Suppressor macrophage (primary cell): ENCODE results near the gene ERMP1.

Experiments used
- DNase-seq, 4 experiments: peaks; one replicate each; pipeline ENCODE4 v3.0.0-alpha.2; 2020 to 2022

The ERMP1 gene

DNA sequence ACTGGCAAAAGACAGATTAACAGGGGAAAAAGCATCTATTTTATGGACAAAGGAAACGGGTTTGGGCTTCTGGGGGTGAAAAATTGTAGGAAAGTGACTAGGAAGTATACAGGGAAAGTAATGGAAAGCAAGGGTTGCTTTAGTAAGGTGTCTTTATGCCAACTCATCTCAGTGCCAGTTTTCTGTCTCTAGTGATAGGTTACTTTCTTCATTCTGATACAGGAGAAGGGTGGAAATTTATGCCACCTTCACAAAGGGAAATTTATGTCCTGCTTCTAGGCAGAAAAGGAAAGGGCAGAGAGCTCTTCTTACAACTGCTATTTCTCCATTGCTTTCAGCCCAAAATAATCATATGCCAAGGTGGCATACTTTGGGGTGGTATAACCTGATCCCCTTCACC lies 20.1 kb upstream of the ERMP1 start:
- no peak for DNase-seq

DNA sequence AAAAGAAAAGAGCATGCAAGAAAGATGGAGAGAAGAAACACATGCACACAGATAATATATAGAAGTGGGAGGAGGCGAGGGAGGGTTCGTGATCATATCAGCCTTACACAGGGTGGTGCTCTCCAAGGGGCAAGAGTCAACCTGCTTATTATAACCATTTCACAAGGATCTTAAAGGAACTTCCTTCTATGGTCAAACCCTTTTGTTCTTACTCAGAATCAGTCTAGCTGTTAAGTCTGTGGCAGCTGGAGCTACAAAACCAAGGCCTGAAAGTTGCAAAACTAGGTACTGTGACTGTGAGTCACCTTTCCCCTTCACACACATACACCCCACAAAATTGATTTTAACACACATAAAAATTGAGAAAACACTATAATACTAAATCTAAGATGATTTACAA lies 18.5 kb upstream of the ERMP1 start:
- DNase-seq: peak; percentile 81 to 96 (median 88)

DNA sequence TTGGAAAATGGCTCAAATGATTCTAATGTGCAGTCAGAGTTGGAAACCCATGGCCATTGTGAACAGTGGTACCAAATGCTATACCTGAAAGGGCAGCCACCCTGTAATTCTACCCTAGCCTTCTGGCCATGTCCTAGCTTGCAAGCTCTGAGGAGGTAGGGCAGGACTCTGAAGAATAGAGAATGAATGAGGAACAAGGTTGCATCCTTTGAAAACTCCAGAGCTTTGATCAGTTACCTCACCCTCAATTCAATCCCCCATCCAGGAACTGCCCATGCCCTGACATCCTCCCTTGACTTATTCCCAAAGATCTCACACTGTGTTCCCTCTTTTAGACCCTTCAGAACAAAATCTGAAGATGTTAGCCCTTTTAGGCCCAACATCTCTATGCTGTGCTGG lies 17.8 kb upstream of the ERMP1 start:
- DNase-seq: peak in 2 of 4 experiments; percentile 10 to 20

DNA sequence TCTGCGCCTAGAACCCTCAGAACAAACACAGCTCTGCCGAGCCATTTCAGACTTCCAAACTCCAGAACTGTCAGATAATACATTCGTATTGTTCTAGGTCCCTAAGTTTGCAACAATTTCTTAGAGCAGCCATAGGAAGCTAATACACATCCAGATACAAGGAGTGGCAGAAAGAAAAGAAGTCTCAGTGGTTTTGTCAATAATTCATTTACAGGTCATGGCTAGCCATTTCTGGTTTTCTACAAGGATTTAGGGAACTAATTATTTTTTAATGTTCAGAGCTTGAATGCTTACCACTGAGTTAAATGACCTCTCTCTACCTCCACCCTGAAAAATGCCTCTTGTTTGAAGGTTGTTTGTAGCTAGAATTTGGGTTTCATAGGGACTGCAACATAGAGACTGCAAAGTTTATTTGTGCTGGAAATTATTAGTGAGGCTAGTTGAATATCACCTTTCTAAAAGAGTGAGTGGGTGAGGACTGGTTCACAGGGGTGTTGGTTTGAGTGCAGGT lies 15.5 kb upstream of the ERMP1 start:
- no peak for DNase-seq

DNA sequence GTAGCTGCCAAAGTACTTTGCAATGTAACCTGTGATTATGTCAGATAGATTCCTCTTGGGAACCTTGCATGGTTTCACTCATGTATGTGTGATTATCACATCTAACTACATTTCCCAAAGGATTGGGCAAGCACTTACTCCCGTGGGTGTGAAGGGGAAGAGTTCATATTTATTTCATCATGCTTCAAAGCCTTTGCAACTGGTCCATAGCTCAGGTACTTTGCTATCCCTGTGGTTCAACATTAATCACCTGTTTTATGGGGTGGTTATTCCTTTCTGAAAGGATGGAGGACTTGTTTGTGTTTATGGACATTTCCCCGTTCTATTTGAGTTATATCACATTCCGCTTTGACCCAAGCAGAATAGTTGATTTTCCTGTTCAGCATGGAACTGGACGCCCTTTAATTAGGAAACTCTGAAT lies 13.6 kb upstream of the ERMP1 start:
- DNase-seq: peak; percentile 67 to 86 (median 80)

DNA sequence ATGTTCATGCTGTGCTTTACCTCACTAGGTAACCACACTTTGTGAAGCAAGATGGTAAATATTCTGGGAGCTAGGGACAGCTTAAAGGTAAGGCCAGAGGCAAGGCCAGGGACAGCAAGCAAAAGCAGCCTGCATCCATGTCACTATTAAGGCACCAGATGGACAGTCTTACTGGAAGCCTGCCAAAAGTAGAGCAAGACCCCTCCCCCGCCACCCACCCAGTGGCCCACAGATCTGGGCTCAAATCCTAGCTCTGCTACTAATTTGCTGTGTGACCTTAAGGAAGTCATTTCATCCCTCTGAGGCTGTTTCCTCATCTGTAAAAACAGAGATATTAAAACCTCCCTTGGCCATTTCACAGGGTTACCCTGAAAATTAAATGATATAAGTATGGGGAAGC lies 13.2 kb upstream of the ERMP1 start:
- DNase-seq: peak in 2 of 4 experiments; percentile 25 to 50

DNA sequence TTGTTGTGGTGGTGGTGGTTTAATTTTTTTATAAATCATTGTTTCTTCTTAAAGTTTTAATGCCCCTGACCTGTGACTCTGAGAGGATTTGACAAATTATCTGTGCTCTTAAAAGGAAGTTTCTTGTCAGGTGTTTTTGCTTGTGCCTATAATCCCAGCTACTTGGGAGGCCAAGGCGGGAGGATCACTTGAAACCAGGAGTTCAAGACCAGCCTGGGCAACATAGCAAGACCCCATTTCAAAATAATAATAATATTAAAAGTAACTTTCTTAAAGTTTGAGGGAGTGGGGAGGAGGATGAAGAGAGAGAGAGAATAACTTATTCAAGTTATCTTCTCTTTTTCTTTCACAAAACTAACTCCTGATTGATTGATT lies 12.2 kb upstream of the ERMP1 start:
- no peak for DNase-seq

DNA sequence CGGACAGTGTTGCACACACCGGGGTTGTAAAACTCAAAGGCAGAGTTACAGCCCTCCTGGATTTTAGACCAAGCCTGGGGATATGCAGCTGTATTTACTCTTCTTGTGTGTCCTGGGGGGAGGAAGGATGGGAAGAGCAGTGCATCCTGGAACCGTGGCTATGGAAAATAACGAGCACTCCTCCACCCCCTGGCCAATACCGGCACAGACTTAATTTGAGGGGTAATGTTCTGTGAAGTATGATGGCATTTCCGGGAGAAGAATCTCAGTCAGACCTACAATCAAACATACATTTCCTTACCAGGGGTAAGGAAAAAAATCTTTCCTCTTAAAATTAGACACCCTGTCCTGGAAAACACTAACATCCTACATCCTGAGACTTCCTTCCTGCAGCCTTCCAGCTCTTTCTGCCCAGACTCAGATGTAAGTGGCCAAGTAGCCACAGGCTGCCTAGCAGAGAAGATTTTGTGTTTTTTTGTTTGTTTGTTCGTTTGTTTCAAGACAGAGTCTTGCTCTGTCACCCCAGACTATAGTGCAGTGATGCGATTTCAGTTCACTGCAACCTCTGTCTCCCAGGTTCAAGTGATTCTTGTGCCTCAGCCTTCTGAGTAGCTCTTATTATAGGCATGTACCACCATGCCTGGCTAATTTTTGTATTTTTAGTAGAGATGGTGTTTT lies 11.0 kb upstream of the ERMP1 start:
- DNase-seq: no peak

DNA sequence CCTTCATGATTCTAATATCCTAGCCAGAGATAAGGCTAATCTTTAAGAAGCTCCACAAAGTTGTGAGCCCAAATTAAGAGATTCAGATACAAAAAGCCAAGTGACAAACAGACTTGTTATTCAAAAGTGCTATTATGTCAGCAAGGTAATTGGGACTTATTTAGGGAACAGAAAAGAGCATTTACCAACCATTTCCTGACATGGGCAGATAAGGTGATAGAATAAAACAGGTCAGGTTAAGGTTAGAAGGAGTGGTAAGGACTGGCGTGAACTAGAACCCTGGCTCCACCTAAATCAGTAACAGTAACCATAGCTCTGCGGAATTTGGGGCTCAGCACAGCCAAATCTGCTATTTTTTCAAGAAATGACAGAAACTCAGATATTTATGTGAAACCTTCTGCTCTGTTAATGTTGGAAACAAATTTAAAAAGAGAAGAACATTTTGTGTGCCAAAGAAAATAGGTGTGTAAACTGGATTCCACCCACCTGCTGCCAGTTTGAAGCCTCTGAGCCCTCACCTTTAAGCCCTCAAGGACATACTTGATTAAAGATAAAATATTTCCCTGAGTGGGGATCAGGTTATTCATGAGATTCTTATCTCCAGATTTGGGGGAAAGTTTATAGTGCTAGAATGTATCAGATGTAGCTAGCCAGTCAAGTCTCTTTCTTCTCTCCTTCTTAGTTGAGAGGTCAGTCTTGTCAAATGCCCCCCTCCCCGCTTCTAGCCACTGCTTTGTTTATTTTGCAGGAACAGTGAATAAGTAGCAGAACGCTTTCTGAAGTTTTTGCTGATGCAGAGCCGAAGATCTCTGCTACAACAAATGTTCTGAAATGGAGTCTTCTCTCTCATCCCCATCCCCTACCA lies 10.2 kb upstream of the ERMP1 start:
- no peak for DNase-seq

DNA sequence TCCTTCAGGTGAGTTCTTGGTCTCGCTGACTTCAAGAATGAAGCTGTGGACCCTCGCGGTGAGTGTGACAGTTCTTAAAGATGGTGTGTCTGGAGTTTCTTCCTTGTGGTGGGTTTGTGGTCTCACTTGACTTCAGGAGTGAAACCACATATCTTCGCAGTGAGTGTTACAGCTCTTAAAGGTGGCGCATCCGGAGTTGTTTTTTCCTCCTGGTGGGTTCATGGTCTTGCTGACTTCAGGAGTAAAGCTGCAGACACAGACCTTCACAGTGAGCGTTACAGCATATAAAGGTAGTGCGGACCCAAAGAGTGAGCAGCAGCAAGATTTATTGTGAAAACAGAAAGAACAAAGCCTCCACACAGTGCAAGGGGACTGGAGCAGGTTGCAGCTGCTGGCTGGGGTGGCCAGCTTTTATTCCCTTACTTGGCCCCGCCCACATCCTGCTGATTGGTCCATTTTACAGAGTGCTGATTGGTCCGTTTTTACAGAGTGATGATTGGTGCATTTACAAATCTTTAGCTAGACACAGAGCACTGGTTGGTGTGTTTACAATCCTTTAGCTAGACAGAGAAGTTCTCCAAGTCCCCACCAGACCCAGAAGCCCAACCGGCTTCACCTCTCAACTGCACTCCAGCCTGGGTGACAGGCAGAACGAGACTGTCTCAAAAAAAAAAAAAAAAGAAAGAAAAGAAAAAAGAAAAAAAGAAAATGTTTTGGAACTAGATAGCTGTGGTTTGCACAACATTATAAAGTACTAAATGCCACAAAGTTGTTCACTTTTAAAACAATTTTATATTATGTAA lies 9.1 kb upstream of the ERMP1 start:
- no peak for DNase-seq

DNA sequence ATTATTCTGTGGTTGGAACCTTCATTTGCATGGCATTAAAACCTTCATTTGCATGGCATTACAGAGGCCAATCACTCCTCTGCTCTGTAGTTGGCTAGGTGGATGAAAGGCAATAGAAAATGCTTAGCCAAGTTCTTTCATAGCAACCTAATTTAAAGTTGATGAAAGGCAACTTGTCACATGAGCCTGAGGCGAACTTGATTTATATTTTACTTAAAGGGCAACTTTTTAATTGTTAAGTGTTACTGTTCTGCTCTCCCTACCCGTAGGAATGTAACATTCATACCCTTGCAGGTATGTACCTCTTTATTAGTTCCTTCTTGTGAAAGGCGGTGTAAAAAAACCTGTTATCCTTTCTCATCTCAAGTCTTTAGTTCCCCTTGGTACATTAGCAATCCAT lies 7.9 kb upstream of the ERMP1 start:
- no peak for DNase-seq

DNA sequence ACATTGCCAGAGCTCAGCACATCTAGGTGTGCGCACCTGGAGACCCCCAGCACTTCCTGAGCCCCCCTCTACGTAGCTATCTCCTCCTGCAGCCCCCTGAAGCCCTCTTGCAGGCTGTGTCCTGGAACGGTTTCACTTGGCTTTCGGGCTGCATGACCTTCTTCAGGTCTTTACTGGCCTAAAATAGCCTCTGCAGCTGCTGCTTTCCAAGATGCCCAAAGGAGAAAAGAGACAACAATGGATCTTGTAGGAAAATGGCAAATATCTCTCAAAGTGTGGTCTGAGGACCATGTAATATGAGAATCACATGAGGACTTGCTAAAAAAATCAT lies 6.6 kb upstream of the ERMP1 start:
- DNase-seq: no peak

DNA sequence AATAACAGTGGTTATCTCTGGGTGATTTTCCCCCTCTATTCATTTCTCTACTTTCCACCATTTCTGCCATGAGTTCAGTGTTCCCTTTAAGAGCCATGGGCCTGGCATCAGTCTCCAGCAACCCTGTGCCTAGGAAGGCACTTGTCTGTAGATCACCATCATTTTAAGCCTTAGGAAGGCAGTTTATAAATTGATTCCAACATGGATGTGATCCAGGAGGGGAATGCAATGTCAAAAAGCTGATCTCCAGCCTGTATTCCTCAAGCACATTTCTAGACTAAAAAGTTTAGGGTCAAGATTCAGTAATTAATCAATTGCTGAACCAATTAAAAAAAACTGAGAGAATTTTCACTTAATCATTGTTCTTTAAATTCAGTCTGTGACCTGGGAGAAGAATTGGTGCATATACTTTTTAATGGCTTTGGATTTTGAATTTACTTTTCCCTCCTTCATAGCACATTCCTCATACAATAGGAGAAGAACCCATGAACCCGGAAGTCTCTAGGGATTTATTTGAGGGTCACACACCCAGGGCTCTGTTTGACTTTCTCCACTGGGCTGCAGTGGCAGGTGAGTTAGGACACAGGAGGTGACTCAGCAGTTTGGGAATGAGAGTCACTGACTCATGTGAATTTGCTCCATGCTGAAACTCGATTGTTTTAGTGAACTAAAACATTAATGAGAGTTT lies 6.1 kb upstream of the ERMP1 start:
- no peak for DNase-seq

DNA sequence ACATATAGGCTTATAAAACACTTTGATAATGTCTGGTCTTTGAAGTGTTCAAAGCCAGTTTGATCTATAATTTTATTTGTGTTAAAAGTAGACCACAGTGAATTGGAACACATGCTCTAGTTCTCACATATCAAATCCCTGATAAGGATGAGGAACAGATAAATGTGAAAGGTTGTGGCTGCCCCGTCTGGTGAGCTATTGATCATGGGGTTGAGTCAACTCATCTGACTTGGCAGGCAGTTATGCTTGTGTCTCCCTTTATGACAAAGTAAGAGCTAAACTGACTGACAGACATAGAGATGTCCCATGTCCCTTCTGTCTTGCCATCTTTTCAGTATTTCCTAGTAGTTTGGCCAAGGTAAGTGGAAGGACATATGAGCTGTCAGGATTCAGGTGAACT lies 2.9 kb upstream of the ERMP1 start:
- no peak for DNase-seq

DNA sequence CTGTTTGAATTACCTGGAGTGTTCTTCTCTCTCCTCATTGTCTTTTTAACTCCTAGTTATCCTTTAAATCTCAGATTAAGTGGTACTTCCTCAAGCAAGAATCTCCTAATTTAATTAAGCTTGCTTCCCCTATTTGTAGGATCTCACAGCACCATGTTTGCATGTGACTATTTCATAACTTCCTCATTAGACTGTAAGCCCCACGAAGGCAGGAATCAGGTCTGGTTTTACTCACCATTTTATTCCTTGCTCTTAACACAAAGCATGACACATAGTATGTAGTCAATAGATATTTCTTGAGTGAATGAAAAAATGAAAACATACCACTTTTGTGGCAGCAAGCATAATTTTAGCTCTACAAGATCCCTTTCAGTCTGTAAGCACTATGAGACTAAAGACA lies 1.3 kb upstream of the ERMP1 start:
- DNase-seq: peak in 3 of 4 experiments; percentile 21 to 55 (median 52)

DNA sequence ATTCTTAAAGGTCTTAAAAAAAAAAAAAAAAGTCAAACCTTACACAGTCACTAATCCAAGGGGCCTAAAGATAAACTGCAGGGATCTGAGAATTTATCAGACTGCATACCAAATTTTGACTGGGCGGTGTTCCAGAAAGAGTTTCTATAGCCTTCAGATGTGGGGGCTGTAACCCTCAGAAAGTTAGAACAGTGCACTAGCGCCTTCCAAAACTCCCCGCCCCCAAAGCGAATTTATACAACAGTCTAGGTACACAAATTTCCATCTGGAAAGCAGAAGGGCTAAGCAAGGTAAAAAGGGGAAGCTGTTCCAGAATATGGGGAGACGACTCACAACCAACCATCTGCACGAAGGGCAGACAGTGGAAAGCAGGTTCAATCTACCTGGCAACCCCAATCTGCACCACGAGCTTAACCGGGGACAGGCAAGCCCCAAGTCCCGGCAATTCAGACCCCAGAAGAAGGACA lies 813 bp downstream of the ERMP1 start:
- DNase-seq: peak; percentile 24 to 46 (median 38)

DNA sequence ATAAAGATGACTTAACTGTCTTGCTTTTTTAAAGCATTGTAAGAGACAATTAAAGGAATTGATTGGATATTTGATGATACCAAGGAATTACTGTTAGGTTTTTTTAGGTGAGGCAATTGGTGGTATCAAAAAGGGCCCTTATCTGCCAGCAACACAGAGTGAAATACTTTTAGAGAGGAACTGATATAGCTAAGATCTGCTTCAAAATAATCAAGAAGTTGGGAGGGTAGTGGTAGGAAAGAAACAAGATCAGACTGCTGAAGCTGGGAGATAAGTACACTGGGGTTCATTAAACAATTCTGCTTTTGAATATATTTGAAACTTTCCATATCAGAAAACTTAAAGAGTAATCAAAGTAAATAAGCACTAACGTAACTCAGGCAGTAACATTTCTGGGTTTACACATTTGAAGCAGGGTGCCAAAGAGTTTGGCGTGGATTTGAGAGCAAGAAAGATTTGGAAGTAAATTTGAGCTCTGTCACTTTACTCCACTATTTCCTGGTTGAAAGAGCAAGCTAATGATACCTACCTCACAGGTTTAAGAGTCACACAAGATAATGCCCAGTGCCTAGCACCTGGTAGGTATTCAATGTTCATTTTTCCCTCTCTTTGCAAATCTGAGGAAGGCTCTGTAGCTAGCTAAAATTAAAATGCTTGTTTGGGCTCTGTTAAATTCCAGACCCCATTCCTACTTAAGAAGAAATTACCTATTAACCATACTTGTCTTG lies 6.9 kb downstream of the ERMP1 start:
- DNase-seq: no peak

DNA sequence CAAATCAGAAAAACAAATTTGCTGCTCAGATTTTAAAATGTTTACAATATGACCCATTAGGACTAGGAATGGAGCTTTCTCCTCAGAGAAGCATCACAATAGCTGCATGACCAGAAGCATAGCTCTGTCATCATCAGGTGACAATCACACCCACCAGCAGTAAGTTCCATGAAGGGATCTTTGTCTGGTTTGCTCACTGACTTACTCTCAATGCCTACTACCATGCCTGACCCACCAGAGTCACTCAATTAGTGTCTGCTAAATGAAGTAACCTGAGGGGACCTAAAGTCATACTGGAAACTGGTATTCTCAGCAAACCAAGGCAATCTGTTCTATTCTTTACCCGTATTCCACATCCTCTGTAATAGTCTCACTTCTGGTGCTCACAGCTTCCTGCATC lies 7.7 kb downstream of the ERMP1 start:
- DNase-seq: peak; percentile 34 to 63 (median 58)

DNA sequence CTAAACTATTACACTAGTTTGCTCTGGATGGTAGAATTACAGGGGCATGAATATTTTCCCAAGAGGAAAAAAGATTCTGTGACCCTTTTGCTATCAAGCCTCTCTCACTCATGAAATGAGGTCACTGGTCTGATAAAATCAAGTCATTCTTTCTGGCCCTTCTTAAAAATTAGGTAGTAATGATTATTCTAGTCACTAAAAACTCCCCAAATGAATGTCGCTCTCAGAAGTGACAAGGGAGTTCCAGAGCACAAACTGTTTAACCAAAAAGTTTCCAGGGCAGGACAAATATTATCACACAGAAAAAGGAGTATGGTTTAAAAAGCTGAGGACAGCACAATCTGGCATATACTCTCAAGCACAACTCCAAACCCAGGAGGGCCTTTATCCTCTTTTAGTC lies 12.5 kb downstream of the ERMP1 start:
- DNase-seq: no peak

DNA sequence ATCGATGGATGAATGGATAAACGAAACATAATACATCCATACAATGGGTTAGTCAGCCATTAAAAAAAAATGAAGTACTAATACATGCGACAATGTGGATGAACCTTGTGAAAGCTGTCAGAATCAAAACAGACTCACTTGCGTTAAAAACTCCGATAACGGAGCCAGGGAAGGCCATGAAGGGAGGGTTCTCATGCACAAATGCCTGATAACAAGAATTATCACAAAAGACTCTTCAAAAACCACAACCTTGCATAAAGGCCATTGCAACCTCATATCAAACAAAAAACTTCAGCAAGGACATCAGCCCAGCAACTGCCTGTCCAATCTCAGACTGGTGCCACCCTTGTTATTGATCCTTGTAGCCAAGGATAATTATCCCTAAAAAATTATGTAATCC lies 13.7 kb downstream of the ERMP1 start:
- DNase-seq: no peak

DNA sequence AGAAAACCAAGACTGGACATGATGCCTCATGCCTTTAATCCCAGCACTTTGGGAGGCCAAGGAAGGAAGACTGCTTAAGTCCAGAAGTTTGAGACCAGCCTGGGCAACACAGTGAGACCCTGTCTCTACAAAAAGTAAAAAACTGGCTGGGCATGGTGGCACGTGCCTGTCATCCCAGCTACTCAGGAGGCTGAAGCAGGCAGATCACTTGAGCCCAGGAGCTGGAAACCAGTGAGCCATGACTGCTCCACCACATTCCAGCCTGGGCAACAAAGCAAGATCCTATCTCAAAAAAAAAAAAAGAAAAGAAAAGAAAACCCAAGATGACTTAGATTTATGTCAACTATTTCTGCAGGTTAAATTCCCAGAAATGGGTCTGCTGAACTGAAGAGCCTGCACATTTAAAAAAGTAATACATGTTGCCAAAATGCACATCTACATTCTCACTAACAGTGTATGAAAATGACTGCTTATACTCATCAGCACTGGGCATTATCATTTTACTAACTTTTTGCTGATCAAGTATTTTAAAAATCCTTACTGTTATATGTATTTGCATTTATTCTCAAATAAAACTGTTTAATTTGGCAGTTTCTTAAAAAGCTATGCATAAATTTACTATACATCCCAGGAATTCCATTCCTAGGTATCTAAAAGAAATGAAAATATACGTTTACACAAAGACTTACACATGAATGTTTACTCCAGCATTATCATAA lies 14.3 kb downstream of the ERMP1 start:
- DNase-seq: no peak
